Epithelial cell of proximal tubule (primary cell): ENCODE data around the gene GGNBP2. TPM values are rescaled to one million over a fixed set of nuclear protein-coding genes. Genes with fewer than 3 reads are reported as not detected.
"Not testable (repeated sequence)": the region's sequence is repeated elsewhere in the genome, so short reads cannot be mapped to it uniquely, and the experiment has no call there.

Experiments
- DNase-seq: peaks from one replicate; pipeline ENCODE4 v3.0.0-alpha.2; 2011; ENCODE audit warnings: low read depth
- H3K4me3 ChIP-seq: 2 replicates; pipeline ENCODE4 v1.5.1; 2011; ENCODE audit warnings: low read depth, mild to moderate bottlenecking, low read length
- CTCF ChIP-seq: conservative IDR thresholded peaks from 2 replicates; pipeline ENCODE4 v1.5.1; 2012; ENCODE audit warnings: low read depth, mild to moderate bottlenecking, low read length
- total RNA-seq: library from RNA; depleted of rRNA; stranded (reverse); fragments of >200 nt; gene quantifications from 2 replicates; pipeline ENCODE4 v1.2.3, GENCODE V29; 2015

The GGNBP2 gene
- total RNA-seq, 1 donor from 2014 or later: 32.6 TPM

GRCh38 chr17:36601303-36602029 is 56.7 kb downstream of the GGNBP2 start, which contains the start of gene MRM1:
MRM1 (plus strand) TSS chr17:36601583; CDS start chr17:36601811, 228 bp downstream.
- peak within 1 kb of the TSS; percentile 95 for H3K4me3 ChIP-seq
- no peak for DNase-seq
- peak; percentile 22 for TF ChIP-seq CTCF

GRCh38 chr17:36602030-36602748 is 57.5 kb downstream of the GGNBP2 start:
- no peak for DNase-seq

GRCh38 chr17:36602924-36603384 is 58.2 kb downstream of the GGNBP2 start:
- peak; percentile 80 for TF ChIP-seq CTCF
- no peak for DNase-seq
- peak overlapping the region; percentile 95 for H3K4me3 ChIP-seq

More at GRCh38 chr17:36602030-36602748, 57.5 kb downstream of the GGNBP2 start:
- H3K4me3 ChIP-seq: peak overlapping the region; percentile 95
- TF ChIP-seq CTCF: no peak

GRCh38 chr17:36605028-36605427 is 60.3 kb downstream of the GGNBP2 start:
- not testable (repeated sequence) for DNase-seq, H3K4me3 ChIP-seq

DNA sequence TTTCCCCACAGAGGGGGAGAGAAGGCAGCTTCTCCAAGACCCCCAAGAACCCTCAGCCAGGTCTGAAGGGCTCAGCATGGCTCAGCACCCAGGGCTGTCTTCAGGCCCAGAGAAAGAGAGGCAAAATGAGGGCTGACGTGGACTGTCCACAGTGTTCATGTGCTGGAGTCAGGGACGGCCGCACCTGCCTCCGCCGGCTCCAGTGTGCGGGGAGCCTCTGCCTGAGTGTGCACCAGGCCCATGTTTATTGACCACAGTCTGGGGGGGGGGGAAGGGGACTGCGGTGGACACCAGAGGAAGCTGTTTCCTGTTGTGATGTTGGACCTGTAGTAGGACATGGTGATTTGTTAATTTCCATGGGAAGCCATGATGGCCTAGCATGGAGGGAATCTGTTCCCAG is 63.6 kb downstream of the GGNBP2 start:
- no peak for DNase-seq
- H3K4me3 ChIP-seq: no peak overlapping the region
- TF ChIP-seq CTCF: no peak

DNA sequence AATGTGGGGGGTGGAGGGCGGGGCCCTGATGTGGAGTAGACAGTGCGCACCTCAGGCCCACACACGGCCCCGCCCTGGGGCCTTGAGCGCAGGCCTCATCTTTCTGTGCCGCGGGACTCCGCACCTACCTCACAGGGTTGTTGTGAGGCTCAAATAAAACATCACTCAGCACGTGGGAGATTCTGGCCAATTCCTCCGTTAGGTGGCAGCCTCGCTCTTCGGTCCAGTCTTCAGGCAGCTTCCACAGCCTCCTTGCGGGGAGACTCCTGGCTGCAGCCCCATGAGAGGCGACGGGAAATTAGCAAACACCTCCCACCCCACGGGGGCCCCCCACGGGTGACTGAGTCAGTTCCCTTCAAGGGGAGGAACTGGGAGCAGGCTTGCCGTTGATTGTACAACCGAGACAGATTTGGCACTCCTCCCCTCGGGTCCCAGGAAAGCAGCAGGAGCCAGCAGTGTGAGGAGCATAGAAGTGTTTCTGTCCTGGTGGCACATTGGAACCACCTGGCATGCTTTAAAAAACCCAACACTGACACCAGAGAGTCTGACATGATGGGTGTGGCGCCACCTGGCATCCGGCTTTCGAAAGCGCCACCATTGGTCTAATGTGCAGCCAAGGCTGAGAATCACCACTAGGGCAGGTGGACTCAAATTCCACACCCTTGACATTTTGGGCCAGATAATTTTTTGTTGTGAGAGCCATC is 64.2 kb downstream of the GGNBP2 start:
- peak; percentile 42 for TF ChIP-seq CTCF
- no peak for DNase-seq
- no peak overlapping the region for H3K4me3 ChIP-seq

DNA sequence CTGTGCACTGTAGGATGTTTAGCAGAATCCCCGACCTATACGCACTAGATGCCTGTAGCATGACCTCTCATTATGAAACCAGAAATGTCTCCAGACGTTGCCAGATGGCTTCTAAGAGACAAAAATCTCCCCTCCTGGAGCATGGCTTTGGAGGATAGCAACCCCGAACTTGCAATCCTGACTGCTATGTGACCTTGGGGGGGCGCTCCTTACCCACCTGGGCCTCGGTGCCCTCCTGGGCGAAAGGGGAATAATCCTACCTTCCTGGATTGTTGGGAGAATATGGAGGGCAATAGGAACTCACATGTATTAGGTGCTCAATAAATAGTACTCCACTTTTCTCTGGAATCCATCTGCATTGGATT is 64.8 kb downstream of the GGNBP2 start:
- no peak overlapping the region for H3K4me3 ChIP-seq
- no peak for TF ChIP-seq CTCF
- DNase-seq: no peak
